Endothelial cell of umbilical vein (primary cell): Measurements from ENCODE around the gene CXCL16. TPM values are rescaled to one million over a fixed set of nuclear protein-coding genes. Genes with fewer than 3 reads are reported as not detected.

Source experiments
- BruUV-seq: library from RNA; stranded (reverse); fragments of 400-500 nt; replicated peaks from 2 replicates; lab custom pipeline; 2021; lab: Mats Ljungman, UMichigan
- CTCF ChIA-PET: fragments of 300-600, 350-600 bp; sonication (Branson Sonifier 250); formaldehyde crosslinking; loops from one replicate; lab custom pipeline; 2021; ENCODE audit warnings: antibody characterized with exemption, inconsistent platforms; lab: Charles Lee
- POLR2A ChIA-PET: fragments of 300-600, 350-600 bp; sonication (Branson Sonifier 250); formaldehyde crosslinking; loops from one replicate; lab custom pipeline; 2021; ENCODE audit warnings: antibody characterized with exemption, inconsistent platforms; lab: Charles Lee
- DNase-seq: peaks from one replicate; pipeline ENCODE4 v3.0.0-alpha.2; 2011; ENCODE audit warnings: low read depth, low spot score
- FAIRE-seq: peaks from 2 replicates; lab custom pipeline; 2011; peaks lifted over from hg19 to GRCh38; lab: Jason Lieb, UNC
- H2AFZ ChIP-seq: 2 replicates; pipeline ENCODE4 v1.6.0; 2012; ENCODE audit warnings: low read depth, low read length, control low read depth, inconsistent platforms
- H3K27ac ChIP-seq: 2 replicates; pipeline ENCODE4 v1.5.1; 2011; ENCODE audit warnings: low read depth, mild to moderate bottlenecking, control low read depth, low read length, moderate library complexity; ENCODE audit not compliant: insufficient read depth
- H3K27me3 ChIP-seq, 2 experiments: 2 replicates each; pipeline versions ENCODE4 v1.6.0 to v1.6.1; 2011; ENCODE audit warnings: low read length in 2 of 2, mixed read lengths in 1 of 2; ENCODE audit not compliant: control insufficient read depth in 2 of 2, insufficient read depth in 2 of 2
- H3K36me3 ChIP-seq, 2 experiments: 2 replicates in 1 of 2; 3 replicates in 1 of 2; pipeline ENCODE4 v1.5.1; 2011; ENCODE audit warnings: low read length in 2 of 2, mild to moderate bottlenecking in 1 of 2, moderate library complexity in 1 of 2; ENCODE audit not compliant: control insufficient read depth in 2 of 2, insufficient read depth in 2 of 2; ENCODE audit errors: extremely low read depth in 1 of 2
- H3K4me1 ChIP-seq: 3 replicates; pipeline ENCODE4 v1.5.1; 2011; ENCODE audit warnings: mild to moderate bottlenecking, low read length; ENCODE audit not compliant: control insufficient read depth, insufficient read depth; ENCODE audit errors: extremely low read depth
- H3K4me2 ChIP-seq: 2 replicates; pipeline ENCODE4 v1.6.1; 2011; ENCODE audit warnings: low read length, control low read depth, mixed read lengths; ENCODE audit not compliant: insufficient read depth
- H3K4me3 ChIP-seq, 3 experiments: fragments of 200-600 bp in 1 of 3; sonication (generic), shearing (Covaris generic) in 1 of 3; replicated peaks in 1 of 3; 2 replicates each; pipeline ENCODE4 v1.5.1; 2011 to 2016; ENCODE audit warnings: control low read depth in 3 of 3, low read length in 3 of 3, mild to moderate bottlenecking in 2 of 3, inconsistent platforms in 1 of 3, low read depth in 1 of 3, moderate library complexity in 1 of 3; ENCODE audit not compliant: insufficient read depth in 1 of 3
- H3K79me2 ChIP-seq: 2 replicates; pipeline ENCODE4 v1.6.0; 2012; ENCODE audit warnings: low read length, inconsistent platforms; ENCODE audit not compliant: control insufficient read depth, insufficient read depth
- H3K9ac ChIP-seq: replicated peaks from 2 replicates; pipeline ENCODE3; 2011; ENCODE audit warnings: low read length, control low read depth; ENCODE audit not compliant: insufficient read depth; ENCODE audit errors: extremely low read depth
- H3K9me1 ChIP-seq: replicated peaks from 3 replicates; pipeline ENCODE4 v1.6.0; 2011; ENCODE audit warnings: mild to moderate bottlenecking, low read length; ENCODE audit not compliant: control insufficient read depth, insufficient read depth; ENCODE audit errors: extremely low read depth
- H3K9me3 ChIP-seq: replicated peaks from 2 replicates; pipeline ENCODE4 v1.5.1; 2012; ENCODE audit warnings: low read length, inconsistent platforms; ENCODE audit not compliant: control insufficient read depth, insufficient read depth
- H4K20me1 ChIP-seq: replicated peaks from 2 replicates; pipeline ENCODE3; 2011; ENCODE audit warnings: mild to moderate bottlenecking, low read length; ENCODE audit not compliant: control insufficient read depth, insufficient read depth; ENCODE audit errors: extremely low read depth
- CTCF ChIP-seq, 2 donors: IDR thresholded peaks; 1 replicate in 1 of 2; 2 replicates in 1 of 2; pipeline ENCODE4 v1.5.1; 2011; ENCODE audit warnings: low read length in 2 of 2, mild to moderate bottlenecking in 2 of 2, moderate library complexity in 2 of 2, control low read depth in 1 of 2, inconsistent platforms in 1 of 2, low read depth in 1 of 2; ENCODE audit not compliant: insufficient read depth in 1 of 2; ENCODE audit errors: extremely low read depth in 1 of 2
- EZH2 ChIP-seq: IDR thresholded peaks from 2 replicates; pipeline ENCODE4 v1.6.1; 2012; ENCODE audit warnings: borderline replicate concordance, low read depth, mild to moderate bottlenecking, moderate library complexity, low read length, inconsistent platforms; ENCODE audit not compliant: severe bottlenecking
- FOS ChIP-seq: IDR thresholded peaks from 2 replicates; pipeline ENCODE4 v1.6.1; 2011; ENCODE audit warnings: mild to moderate bottlenecking, low read length, moderate library complexity, borderline replicate concordance; ENCODE audit not compliant: insufficient read depth
- GATA2 ChIP-seq: IDR thresholded peaks from 2 replicates; pipeline ENCODE4 v1.7.0; 2011; ENCODE audit warnings: low read depth, mild to moderate bottlenecking, moderate library complexity, mixed read lengths, low read length; ENCODE audit not compliant: insufficient read length, insufficient read depth
- JUN ChIP-seq: IDR thresholded peaks from 2 replicates; pipeline ENCODE4 v1.6.1; 2011; ENCODE audit warnings: borderline replicate concordance, low read depth; ENCODE audit not compliant: insufficient read length, insufficient read depth
- dilution Hi-C: fragments of 300-500 bp; cut with MboI; formaldehyde crosslinking; loops from one replicate; pipeline ENCODE4 v1.15.0; 2019; ENCODE audit warnings: low sequenced_read_pairs; ENCODE audit not compliant: extremely low pct_ligation_motif_present
- intact Hi-C: fragments of 100-400 bp; cut with micrococcal nuclease; formaldehyde crosslinking; loops from one replicate; pipeline ENCODE4 v1.10.0; 2022
- polyA plus RNA-seq, 4 experiments: library from polyadenylated mRNA; depleted of rRNA in 3 of 4; stranded (reverse) in 3 of 4; unstranded in 1 of 4; fragments of >200 nt; gene quantifications; 2 replicates each; pipeline versions ENCODE4 v1.2.1 to v1.2.3, GENCODE V29; 2011 to 2012; ENCODE audit warnings: missing spikeins in 1 of 4
- total RNA-seq: library from RNA; stranded (reverse); gene quantifications from 2 replicates; pipeline ENCODE4 v1.2.3, GENCODE V29; 2021
- TF ChIP-seq, protein P1 (sequence below): IDR thresholded peaks from 2 replicates; pipeline ENCODE4 v1.6.1; 2011; ENCODE audit not compliant: insufficient read depth, insufficient read length

Gene CXCL16
- total and polyA plus RNA-seq, 2 donors (not counting 3 experiments of a cell fraction or from before 2014, with no cell fraction given), result 4.8 to 6.1 TPM

DNA sequence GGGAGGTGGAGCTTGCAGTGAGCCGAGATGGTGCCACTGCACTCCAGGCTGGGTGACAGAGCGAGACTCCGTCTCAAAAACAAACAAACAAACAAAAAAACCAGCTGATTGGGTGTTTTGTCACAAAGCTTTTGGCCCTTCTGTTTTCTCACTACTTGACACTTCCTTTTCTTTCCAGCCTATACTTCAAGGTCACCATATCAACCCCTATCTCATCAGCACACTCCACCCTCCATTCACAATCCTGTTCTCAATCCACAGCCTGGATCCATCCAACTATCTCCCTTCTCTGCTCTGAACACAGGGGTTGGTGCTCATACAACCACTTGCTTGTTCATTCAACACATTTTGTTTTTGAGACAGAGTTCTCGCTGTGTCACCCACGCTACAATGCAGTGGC lies 15.1 kb downstream of the CXCL16 start:
- Histone ChIP-seq H3K79me2 (no peaks in the 10 kb centered on the region), H3K4me2 (no peak overlapping the region), H3K4me3 (no peak overlapping the region), H2AFZ (no peak overlapping the region), H3K9me1 (no peaks in the 10 kb centered on the region), H3K4me1 (peaks cover 11% of the 10 kb centered on the region), H3K9ac (no peak overlapping the region), H3K36me3 (no peaks in the 10 kb centered on the region), H3K27me3 (peaks cover 0 to 1% of the 10 kb centered on the region in 2 experiments), H4K20me1 (no peaks in the 10 kb centered on the region), H3K9me3 (no peaks in the 10 kb centered on the region), H3K27ac (no peak overlapping the region)
- TF ChIP-seq, protein P1, sequence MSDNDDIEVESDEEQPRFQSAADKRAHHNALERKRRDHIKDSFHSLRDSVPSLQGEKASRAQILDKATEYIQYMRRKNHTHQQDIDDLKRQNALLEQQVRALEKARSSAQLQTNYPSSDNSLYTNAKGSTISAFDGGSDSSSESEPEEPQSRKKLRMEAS, result no peak
- TF ChIP-seq EZH2 (no peak), JUN (no peak), CTCF (IDR thresholded peaks at IDR 0.05; ENCODE audit: extremely low read depth in 1 of 2, insufficient read depth in 1 of 2, low read depth in 1 of 2, low read length in 2 of 2) (no peak), GATA2 (no peak), FOS (no peak)
- POLR2A ChIA-PET, result no interaction called here
- DNase-seq (no peak), FAIRE-seq (no peak)
- CTCF ChIA-PET, result interaction anchor here (1.1 kb wide), 2 partner anchors 65 to 178 kb away, joined by 3 to 4 read pairs; partner anchors contain the start of gene CHRNE
- no TSS peak for BruUV-seq
- intact Hi-C loops, result no loop called here
- dilution Hi-C loops, result no loop called here
